ENCODE results near the gene NHEJ1.

The NHEJ1 gene

DNA sequence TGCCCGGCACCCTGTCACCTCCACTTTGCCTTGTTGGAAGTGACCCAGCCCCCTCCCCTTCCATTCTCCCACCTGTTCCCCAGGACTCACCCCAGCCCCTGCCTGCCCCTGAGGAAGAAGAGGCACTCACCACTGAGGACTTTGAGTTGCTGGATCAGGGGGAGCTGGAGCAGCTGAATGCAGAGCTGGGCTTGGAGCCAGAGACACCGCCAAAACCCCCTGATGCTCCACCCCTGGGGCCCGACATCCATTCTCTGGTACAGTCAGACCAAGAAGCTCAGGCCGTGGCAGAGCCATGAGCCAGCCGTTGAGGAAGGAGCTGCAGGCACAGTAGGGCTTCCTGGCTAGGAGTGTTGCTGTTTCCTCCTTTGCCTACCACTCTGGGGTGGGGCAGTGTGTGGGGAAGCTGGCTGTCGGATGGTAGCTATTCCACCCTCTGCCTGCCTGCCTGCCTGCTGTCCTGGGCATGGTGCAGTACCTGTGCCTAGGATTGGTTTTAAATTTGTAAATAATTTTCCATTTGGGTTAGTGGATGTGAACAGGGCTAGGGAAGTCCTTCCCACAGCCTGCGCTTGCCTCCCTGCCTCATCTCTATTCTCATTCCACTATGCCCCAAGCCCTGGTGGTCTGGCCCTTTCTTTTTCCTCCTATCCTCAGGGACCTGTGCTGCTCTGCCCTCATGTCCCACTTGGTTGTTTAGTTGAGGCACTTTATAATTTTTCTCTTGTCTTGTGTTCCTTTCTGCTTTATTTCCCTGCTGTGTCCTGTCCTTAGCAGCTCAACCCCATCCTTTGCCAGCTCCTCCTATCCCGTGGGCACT is 21.9 kb upstream of the NHEJ1 start:
- no peak for DNase-seq

DNA sequence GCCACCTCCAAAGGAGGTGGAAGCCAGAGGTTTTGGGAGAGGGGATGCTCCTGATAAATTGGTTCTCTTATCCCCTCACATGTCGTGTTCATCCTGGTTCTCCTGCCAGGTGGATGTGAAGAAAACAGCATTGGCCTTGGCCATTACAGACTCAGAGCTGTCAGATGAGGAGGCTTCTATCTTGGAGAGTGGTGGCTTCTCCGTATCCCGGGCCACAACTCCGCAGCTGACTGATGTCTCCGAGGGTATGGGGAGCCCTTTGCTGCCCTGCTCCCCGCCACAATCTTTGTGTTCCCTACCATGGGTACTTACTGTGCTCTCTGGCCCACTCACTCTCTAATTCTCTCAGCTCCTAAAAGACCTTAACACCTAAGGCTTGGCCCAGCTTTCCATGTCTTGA is 20.9 kb upstream of the NHEJ1 start:
- DNase-seq: no peak

- DNase-seq: no peak
Observed at GRCh38 chr2:219180961-219181360, 20.3 kb upstream of the NHEJ1 start.

DNA sequence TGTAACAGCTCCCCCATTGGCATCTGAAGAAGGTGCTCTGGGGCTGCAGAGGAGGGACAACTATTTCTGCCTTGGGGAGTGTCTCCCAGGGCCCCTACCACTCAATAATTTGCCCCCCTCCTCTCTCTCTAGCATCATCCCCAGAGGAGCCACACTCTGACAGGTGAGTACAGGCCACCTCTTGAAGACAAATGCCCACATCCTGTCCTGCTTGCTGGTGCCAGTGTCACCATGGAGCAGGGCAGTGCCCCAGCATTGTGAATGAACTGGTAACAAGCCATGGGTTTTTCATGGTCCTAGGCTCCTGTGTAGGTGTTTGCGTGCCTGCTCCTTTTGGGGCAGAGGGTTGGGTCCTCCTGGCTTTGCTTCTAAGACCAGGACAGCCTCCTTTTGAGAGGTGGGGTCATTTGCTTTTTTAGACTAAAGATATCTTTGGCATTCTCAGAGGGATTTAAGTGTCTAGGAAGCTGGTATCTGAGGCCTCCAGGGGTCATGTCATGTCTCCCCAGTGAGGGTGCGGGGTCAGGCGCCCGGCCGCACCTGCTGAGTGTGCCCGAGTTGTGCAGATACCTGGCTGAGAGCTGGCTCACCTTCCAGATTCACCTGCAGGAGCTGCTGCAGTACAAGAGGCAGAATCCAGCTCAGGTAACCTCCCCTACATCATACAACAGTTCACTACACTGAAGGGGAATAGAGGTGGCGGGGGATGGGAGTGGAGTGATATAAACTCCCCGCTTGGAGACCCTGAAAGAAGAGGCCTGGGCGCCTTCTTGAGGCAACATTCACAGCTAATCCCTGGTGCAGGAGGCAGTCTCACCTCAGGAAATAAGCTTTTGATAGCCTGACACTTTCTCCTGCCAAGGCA is 19.2 kb upstream of the NHEJ1 start:
- no peak for DNase-seq

GRCh38 chr2:219178377-219179175 is 18.0 kb upstream of the NHEJ1 start:
- DNase-seq: no peak

DNA sequence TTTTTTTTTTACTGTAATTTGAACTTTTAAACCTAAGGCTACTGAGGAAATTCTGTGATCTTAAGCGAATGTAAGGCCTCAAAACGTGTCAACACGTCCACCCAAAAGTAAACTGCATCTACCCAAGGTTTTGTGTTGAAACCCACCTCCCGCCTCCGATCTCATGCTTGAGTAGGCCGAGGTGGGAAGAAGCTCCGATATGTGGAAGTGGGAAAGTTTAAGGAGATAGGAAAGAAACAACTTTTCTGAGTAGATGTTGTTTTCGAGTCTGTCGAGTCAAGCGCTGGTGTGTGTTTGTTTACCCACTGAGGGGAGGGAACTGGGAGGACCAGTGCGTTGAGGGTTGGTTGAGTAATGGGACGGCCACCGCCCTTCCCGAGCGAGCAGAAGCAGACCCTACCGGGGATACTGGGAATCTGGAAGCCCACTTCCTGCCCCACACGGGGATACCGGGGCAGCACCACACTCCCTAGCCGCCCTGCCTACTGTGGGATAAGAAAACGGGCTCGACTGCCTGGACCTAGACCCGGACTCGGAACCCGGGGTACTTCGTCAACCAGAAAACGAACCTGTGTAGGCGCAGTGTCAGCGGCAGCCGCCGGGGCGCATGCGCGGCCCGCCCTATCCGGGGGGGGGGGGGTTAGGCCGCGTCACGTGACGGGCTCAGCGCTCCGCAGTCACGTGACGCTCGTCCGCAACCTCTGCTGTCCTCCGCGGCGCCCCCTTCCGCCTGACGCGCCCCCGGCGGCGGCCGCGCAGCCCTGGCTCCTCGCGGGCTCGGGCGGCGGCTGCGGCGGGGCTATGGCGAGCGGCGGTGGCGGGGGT is 17.1 kb upstream of the NHEJ1 start, which contains the start of gene RETREG2:
Gene RETREG2, plus strand, starts transcription at position 724 of the 825 bp plus-strand sequence. Its CDS starts 78 bp downstream, at position 802.
- DNase-seq: peak; percentile 68

- DNase-seq: peak; percentile 57
Observed at GRCh38 chr2:219176818-219177551, 16.4 kb upstream of the NHEJ1 start, which contains the start of gene CNPPD1. Gene CNPPD1 (minus strand): TSS chr2:219176925. CDS start chr2:219176828, 97 bp downstream.

GRCh38 chr2:219175928-219176817 is 15.6 kb upstream of the NHEJ1 start:
- no peak for DNase-seq

GRCh38 chr2:219175486-219175885 is 14.9 kb upstream of the NHEJ1 start:
- no peak for DNase-seq

GRCh38 chr2:219174801-219175200 is 14.2 kb upstream of the NHEJ1 start:
- DNase-seq: no peak

DNA sequence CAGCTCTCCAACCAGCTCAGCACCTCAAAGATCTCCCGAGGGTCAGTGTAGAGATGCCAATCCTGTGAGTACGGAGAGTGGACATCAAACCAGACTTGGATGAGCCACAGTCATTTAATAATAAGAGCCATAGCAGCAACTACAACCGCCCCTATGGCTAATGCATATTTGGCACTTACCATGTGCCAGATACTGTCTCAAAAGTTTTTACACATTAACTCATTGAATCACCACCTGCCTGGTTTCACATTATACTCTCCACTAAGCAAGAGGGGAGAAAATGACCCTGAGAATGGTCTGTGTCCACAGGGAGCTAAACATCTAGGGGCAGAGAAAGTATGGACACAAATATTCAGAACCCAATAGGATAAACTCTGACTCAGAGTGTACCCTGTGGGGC is 13.5 kb upstream of the NHEJ1 start:
- no peak for DNase-seq

DNA sequence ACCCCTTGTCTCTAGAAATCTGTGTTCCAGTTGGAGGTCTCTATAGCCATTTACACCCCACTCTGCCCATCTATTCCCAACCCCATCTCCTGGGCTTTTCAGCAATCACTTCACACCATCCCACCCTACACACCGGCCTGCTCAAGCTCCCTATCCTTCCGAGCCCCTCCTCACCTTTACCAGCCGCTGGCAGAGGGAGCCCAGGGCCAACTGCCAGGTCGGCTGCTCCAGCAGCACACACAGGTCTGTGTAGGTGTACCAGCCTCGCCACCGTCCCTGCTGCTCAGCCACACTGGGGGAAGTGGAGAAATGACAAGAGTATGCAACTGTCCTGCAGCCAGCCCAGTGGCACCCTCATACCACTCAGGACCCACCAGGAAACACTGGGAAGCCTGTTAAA is 12.6 kb upstream of the NHEJ1 start:
- no peak for DNase-seq

GRCh38 chr2:219172231-219173154 is 11.9 kb upstream of the NHEJ1 start:
- no peak for DNase-seq

DNA sequence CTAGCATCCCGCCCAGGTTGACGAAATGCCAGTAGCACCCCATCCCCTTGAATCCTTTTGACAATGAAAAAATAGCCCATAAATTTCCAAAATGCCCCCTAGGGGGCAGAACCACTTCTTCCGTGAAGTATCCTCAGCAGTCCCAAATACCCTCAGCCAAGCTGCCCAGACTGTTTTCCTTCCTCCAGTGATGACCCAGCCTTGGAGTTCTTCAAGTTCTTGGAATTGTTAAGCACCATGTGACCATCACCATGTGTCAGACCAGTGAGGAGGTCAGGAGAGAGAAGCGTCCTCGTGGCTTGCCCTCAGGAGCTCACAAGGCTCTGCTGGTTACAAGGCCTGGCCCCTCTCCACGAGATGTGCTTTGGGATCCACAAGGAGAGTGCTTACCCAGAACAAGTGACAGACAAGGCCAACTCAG is 10.6 kb upstream of the NHEJ1 start:
- DNase-seq: no peak

DNA sequence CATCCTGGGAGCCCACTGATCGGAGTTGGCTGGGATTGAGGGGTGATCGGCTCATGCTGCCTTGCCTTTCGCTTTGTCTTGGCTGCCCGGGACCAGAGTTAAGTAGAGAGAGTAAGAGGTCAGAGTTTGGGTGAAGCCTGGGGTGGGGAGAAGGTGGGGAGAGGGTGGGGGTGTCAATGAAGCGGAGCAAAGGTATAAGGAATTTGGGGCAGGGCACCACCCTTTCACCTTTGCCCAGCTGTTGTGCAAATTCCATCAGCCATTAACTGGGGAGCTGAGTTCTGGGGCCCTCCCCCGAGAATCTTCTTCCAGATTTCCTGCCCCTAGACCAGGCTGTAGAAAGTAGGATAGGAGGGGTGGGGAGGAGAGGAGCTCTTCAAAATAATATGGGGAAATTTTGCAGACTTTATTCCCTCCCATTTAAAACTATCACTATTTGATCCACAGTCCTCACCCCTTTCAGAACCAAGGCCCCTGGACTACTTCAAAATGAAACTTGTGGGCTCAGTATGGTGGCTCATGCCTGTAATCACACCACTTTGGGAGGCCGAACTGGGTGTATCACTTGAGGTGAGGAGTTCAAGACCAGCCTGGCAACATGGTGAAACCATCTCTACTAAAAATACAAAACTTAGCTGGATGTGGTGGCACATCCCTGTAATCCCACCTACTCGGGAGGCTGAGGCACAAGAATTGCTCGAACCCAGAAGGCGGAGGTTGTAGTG is 9.5 kb upstream of the NHEJ1 start, which contains the start of gene SLC23A3:
Gene SLC23A3, minus strand, starts transcription at position 100 of the 725 bp plus-strand sequence. Its CDS starts 45 bp downstream, at position 55.
- no peak for DNase-seq

DNA sequence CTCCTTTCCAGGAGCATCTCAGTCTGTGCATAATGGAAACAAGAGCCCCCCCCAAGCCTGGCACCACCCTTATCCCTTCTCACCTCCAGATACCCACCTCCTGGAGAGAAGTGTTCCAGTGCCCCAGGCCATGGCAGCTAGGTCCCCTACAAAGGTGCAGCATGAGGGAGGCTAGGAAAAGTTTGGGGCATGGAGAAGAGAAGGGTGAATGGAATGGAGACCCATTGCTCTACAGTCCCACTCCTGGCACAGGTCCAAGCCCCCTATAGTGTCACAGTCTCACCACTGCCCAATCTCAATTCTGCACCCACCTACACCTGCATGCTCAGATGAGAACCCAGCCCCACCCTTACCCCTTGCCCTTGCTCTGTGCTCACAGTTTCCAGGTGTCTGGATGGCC is 8.3 kb upstream of the NHEJ1 start:
- DNase-seq: no peak

- no peak for DNase-seq
Observed at GRCh38 chr2:219168526-219168925, 7.9 kb upstream of the NHEJ1 start.

DNA sequence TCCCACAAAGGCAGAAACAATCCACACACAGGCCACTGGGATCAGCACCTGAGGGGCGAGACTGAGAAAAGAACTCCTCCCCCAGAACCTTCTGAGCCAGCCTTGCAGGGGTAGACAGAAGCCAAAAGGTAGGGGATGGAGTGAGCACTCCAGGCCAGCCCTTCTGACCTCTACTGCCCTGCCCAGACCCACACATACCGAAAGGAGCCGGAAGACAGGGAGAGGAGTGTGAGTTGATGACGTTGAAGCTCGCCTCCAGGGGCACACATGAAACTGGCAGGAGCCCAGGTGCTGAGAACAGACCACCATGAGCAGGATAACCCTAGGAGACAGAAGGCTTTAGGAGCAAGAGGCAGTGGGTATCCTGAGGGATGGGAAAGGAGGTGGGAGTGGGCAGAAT is 7.4 kb upstream of the NHEJ1 start:
- no peak for DNase-seq
